Caco-2 (cell line): Measurements from ENCODE around the gene PDE1C. TPM values are rescaled to one million over a fixed set of nuclear protein-coding genes. Genes with fewer than 3 reads are reported as not detected.

ENCODE experiments used
- BruUV-seq: library from RNA; stranded (reverse); fragments of 400-500 nt; replicated peaks from 2 replicates; lab custom pipeline; 2021; lab: Mats Ljungman, UMichigan
- CTCF ChIA-PET: fragments of 300-600 bp; sonication (Branson Sonifier 250); formaldehyde crosslinking; loops from one replicate; lab custom pipeline; 2022; ENCODE audit warnings: antibody characterized with exemption; lab: Charles Lee
- POLR2A ChIA-PET: fragments of 300-600 bp; sonication (Branson Sonifier 250); formaldehyde crosslinking; loops from one replicate; lab custom pipeline; 2022; ENCODE audit warnings: antibody characterized with exemption; lab: Charles Lee
- DNase-seq, 2 experiments: peaks; one replicate each; pipeline versions ENCODE4 v3.0.0 to v3.0.0-alpha.2; 2020 to 2022
- H3K27me3 ChIP-seq: replicated peaks from 2 replicates; pipeline ENCODE4 v1.6.0; 2011; ENCODE audit warnings: low read length; ENCODE audit not compliant: control insufficient read depth, insufficient read depth
- H3K36me3 ChIP-seq: 2 replicates; pipeline ENCODE4 v1.5.1; 2011; ENCODE audit warnings: low read length; ENCODE audit not compliant: control insufficient read depth, insufficient read depth
- H3K4me1 ChIP-seq: fragments of 250-450 bp; sonication (Bioruptor Pico); 2 replicates; pipeline ENCODE4 v1.5.1; 2020; ENCODE audit warnings: mild to moderate bottlenecking
- H3K4me3 ChIP-seq: 2 replicates; pipeline ENCODE4 v1.5.1; 2011; ENCODE audit warnings: low read depth, mild to moderate bottlenecking, control low read depth, low read length
- H3K9me3 ChIP-seq: fragments of 250-450 bp; sonication (Bioruptor Pico); 2 replicates; pipeline ENCODE4 v1.5.1; 2020; ENCODE audit warnings: mild to moderate bottlenecking, moderate library complexity
- H3K27ac Mint-ChIP-seq: one replicate; pipeline ENCODE4 v1.8.0; 2022; ENCODE audit warnings: mixed read lengths; ENCODE audit not compliant: unreplicated experiment
- H3K27me3 Mint-ChIP-seq: one replicate; pipeline ENCODE4 v1.8.0; 2022; ENCODE audit warnings: mixed read lengths; ENCODE audit not compliant: insufficient read depth, unreplicated experiment
- H3K36me3 Mint-ChIP-seq: one replicate; pipeline ENCODE4 v1.8.0; 2022; ENCODE audit warnings: mild to moderate bottlenecking, mixed read lengths; ENCODE audit not compliant: insufficient read depth, unreplicated experiment
- H3K4me1 Mint-ChIP-seq: one replicate; pipeline ENCODE4 v1.8.0; 2022; ENCODE audit warnings: low read depth, mixed read lengths; ENCODE audit not compliant: unreplicated experiment
- H3K4me3 Mint-ChIP-seq: one replicate; pipeline ENCODE4 v1.8.0; 2022; ENCODE audit warnings: mild to moderate bottlenecking, moderate library complexity, mixed read lengths; ENCODE audit not compliant: unreplicated experiment
- H3K9me3 Mint-ChIP-seq: one replicate; pipeline ENCODE4 v1.8.0; 2022; ENCODE audit warnings: mixed read lengths; ENCODE audit not compliant: unreplicated experiment
- CTCF ChIP-seq, 2 experiments: fragments of 200-600 bp in 1 of 2; IDR thresholded peaks; 1 replicate in 1 of 2; 2 replicates in 1 of 2; pipeline versions ENCODE4 v1.5.1 to v1.8.0; 2011 to 2022; ENCODE audit warnings: antibody characterized with exemption in 1 of 2, control low read depth in 1 of 2, inconsistent platforms in 1 of 2, low read depth in 1 of 2, low read length in 1 of 2, mild to moderate bottlenecking in 1 of 2, moderate library complexity in 1 of 2; ENCODE audit not compliant: insufficient read depth in 1 of 2, severe bottlenecking in 1 of 2, unreplicated experiment in 1 of 2
- intact Hi-C: fragments of 100-400 bp; cut with micrococcal nuclease; formaldehyde crosslinking; loops from one replicate; pipeline ENCODE4 v1.10.0; 2022; ENCODE audit not compliant: unreplicated experiment
- total RNA-seq: library from RNA; stranded (reverse); gene quantifications from 2 replicates; pipeline ENCODE4 v1.2.3, GENCODE V29; 2022

The PDE1C gene
- total RNA-seq, 1 experiment from 2014 or later: not detected

- ChIA-PET POLR2A (no interaction called here), CTCF (interaction anchor here (0.6 kb wide), 1 partner anchor 354 kb away, joined by 8 read pairs; no protein-coding TSS in a partner anchor)
- Histone ChIP-seq H3K9me3 (no peaks in the 10 kb centered on the region), H3K4me1 (no peaks in the 10 kb centered on the region), H3K27me3 (no peaks in the 10 kb centered on the region), H3K36me3 (no peaks in the 10 kb centered on the region), H3K4me3 (no peak overlapping the region)
- Mint-ChIP-seq H3K4me3 (no peak overlapping the region), H3K27me3 (peaks cover 7% of the 10 kb centered on the region), H3K27ac (no peak overlapping the region), H3K36me3 (no peaks in the 10 kb centered on the region), H3K4me1 (no peaks in the 10 kb centered on the region), H3K9me3 (no peaks in the 10 kb centered on the region)
- BruUV-seq: no TSS peak
- intact Hi-C loops: no loop called here
- TF ChIP-seq CTCF (IDR thresholded peaks at IDR 0.05; ENCODE audit: insufficient read depth in 1 of 2, low read depth in 1 of 2, low read length in 1 of 2, severe bottlenecking in 1 of 2, unreplicated experiment in 1 of 2): no peak
- DNase-seq: no peak
Measured at GRCh38 chr7:31856337-31856736, 213.9 kb downstream of the PDE1C start.

- no TSS peak for BruUV-seq
- Mint-ChIP-seq H3K4me3 (no peak overlapping the region), H3K27ac (no peak overlapping the region), H3K27me3 (peaks cover 7% of the 10 kb centered on the region), H3K4me1 (no peaks in the 10 kb centered on the region), H3K9me3 (no peaks in the 10 kb centered on the region), H3K36me3 (no peaks in the 10 kb centered on the region)
- TF ChIP-seq CTCF (IDR thresholded peaks at IDR 0.05; ENCODE audit: insufficient read depth in 1 of 2, low read depth in 1 of 2, low read length in 1 of 2, severe bottlenecking in 1 of 2, unreplicated experiment in 1 of 2): no peak
- Histone ChIP-seq H3K27me3 (no peaks in the 10 kb centered on the region), H3K36me3 (no peaks in the 10 kb centered on the region), H3K9me3 (no peaks in the 10 kb centered on the region), H3K4me1 (no peaks in the 10 kb centered on the region), H3K4me3 (no peak overlapping the region)
- no peak for DNase-seq
- ChIA-PET POLR2A (no interaction called here), CTCF (no interaction called here)
- intact Hi-C loops: no loop called here
Measured at GRCh38 chr7:31855530-31855929, 214.7 kb downstream of the PDE1C start.

- POLR2A ChIA-PET: no interaction called here
- intact Hi-C loops: no loop called here
- Mint-ChIP-seq H3K27me3 (peaks cover 15% of the 10 kb centered on the region), H3K9me3 (no peaks in the 10 kb centered on the region), H3K4me1 (no peaks in the 10 kb centered on the region), H3K27ac (no peak overlapping the region), H3K4me3 (no peak overlapping the region), H3K36me3 (no peaks in the 10 kb centered on the region)
- Histone ChIP-seq H3K4me3 (no peak overlapping the region), H3K27me3 (no peaks in the 10 kb centered on the region), H3K9me3 (no peaks in the 10 kb centered on the region), H3K4me1 (no peaks in the 10 kb centered on the region), H3K36me3 (no peaks in the 10 kb centered on the region)
- no peak for DNase-seq
- TF ChIP-seq CTCF (IDR thresholded peaks at IDR 0.05; ENCODE audit: insufficient read depth in 1 of 2, low read depth in 1 of 2, low read length in 1 of 2, severe bottlenecking in 1 of 2, unreplicated experiment in 1 of 2): no peak
- CTCF ChIA-PET: no interaction called here
- BruUV-seq: no TSS peak
Measured at GRCh38 chr7:31853380-31853779, 216.8 kb downstream of the PDE1C start.
